Lung (tissue), 12 donors: ENCODE measurements around the gene ZXDC. TPM values are rescaled to one million over a fixed set of nuclear protein-coding genes. Genes with fewer than 3 reads are reported as not detected.

Source experiments
- ATAC-seq: fragments of 200-7000 bp; cut with Tn5 transposase; one replicate; pipeline ENCODE4 v1.9.1; 2020; ENCODE audit warnings: moderate number of reproducible peaks; ENCODE audit not compliant: insufficient read depth, low FRiP score
- DNase-seq, 3 donors: peaks; one replicate each; pipeline ENCODE4 v3.0.0-alpha.2; 2013 to 2017
- H3K27ac ChIP-seq, 2 donors: one replicate each; pipeline ENCODE4 v1.5.1; 2013; ENCODE audit warnings: mild to moderate bottlenecking in 2 of 2, moderate library complexity in 2 of 2, control low read depth in 1 of 2, inconsistent platforms in 1 of 2, low read depth in 1 of 2, low read length in 1 of 2
- H3K27me3 ChIP-seq, 3 donors: one replicate each; pipeline ENCODE4 v1.5.1; 2013; ENCODE audit warnings: low read length in 2 of 3; ENCODE audit not compliant: control insufficient read depth in 3 of 3, insufficient read depth in 3 of 3
- H3K36me3 ChIP-seq, 4 donors: one replicate each; pipeline ENCODE4 v1.5.1; 2013; ENCODE audit warnings: low read length in 4 of 4, mild to moderate bottlenecking in 1 of 4, moderate library complexity in 1 of 4; ENCODE audit not compliant: control insufficient read depth in 4 of 4, insufficient read depth in 4 of 4
- H3K4me1 ChIP-seq, 5 donors: one replicate each; pipeline ENCODE4 v1.5.1; 2013; ENCODE audit warnings: low read length in 5 of 5, mild to moderate bottlenecking in 2 of 5, moderate library complexity in 1 of 5; ENCODE audit not compliant: control insufficient read depth in 5 of 5, insufficient read depth in 5 of 5
- H3K4me3 ChIP-seq: one replicate; pipeline ENCODE4 v1.5.1; 2013; ENCODE audit warnings: mild to moderate bottlenecking, control low read depth, moderate library complexity
- H3K9ac ChIP-seq, 2 donors: one replicate each; pipeline ENCODE4 v1.5.1; 2013; ENCODE audit warnings: low read length in 2 of 2, control low read depth in 1 of 2; ENCODE audit not compliant: insufficient read depth in 1 of 2
- H3K9me3 ChIP-seq, 4 donors: one replicate each; pipeline ENCODE4 v1.5.1; 2013; ENCODE audit warnings: low read length in 3 of 4, mild to moderate bottlenecking in 1 of 4, moderate library complexity in 1 of 4; ENCODE audit not compliant: control insufficient read depth in 4 of 4, insufficient read depth in 3 of 4
- whole genome bisulfite sequencing, 2 donors: extraction: QIAGEN DNeasy Blood & Tissue Kit; methylation state at CpG; one replicate each; pipeline ENCODE4 v1.1.7; 2013; 5-methylcytosine and 5-hydroxymethylcytosine counted together
- polyA plus RNA-seq, 2 donors: library from polyadenylated mRNA; stranded (reverse); fragments of 200-250 nt; gene quantifications; one replicate each; pipeline ENCODE4 v1.2.1, GENCODE V29; 2013
- total RNA-seq, 2 donors: library from RNA; depleted of rRNA in 1 of 2; stranded (reverse); fragments of >200 nt in 1 of 2; gene quantifications; one replicate each; pipeline ENCODE4 v1.2.1, GENCODE V29; 2014 to 2021
- TF ChIP-seq, protein P1 (sequence below): IDR thresholded peaks from 2 replicates; pipeline ENCODE4 v1.5.1; 2012; ENCODE audit warnings: mild to moderate bottlenecking; ENCODE audit errors: control extremely low read depth, extremely low read depth
- donor health status: control.
- donor health status: control.
- donor health status: Bipolar disorder and iron deficiency.
- donor health status: healthy.
- donor health status: DM: yes; HTN: yes; CAD: no.

Gene ZXDC
- total and polyA plus RNA-seq, 4 donors: 12.9 to 49.5 (median 29.8) TPM

DNA sequence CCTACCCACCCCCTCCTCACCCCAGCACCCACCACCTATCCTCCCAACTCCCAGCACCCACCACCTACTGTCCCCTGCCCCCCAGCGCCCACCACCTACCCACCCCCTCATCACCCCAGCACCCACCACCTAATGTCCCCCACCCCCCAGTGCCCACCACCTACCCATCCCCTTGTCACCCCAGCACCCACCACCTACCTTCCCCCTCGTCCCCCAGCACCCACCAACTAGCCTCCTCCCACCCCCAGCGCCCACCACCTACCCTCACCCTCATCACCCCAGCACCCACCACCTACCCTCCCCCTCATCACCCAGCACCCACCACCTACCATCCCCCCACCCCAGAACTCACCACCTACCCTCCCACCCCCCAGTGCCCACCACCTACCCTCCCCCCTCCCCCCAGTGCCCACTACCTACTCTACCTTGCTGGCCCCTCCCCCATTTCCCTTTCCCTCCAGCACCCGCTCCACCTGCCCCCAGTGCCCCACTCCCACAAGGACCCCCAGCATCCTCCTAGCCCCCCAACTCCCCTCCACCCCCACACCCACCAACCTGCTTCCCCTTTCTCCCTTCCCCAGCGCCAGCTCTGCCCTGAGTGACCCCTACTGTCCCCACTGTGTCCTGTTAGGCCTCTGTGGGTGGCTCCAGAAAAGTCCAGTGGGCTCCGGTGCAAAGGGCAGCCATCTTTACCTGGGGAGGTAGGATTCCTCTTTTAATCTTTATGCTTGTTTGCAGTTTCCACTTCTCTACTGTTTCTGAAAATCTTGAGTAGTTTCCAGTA lies 40.7 kb upstream of the ZXDC start:
- Histone ChIP-seq H3K9me3 (no peaks in the 10 kb centered on the region), H3K36me3 (no peaks in the 10 kb centered on the region), H3K9ac (no peak overlapping the region), H3K4me1 (no peaks in the 10 kb centered on the region), H3K27ac (no peak overlapping the region), H3K27me3 (no peaks in the 10 kb centered on the region), H3K4me3 (no peak overlapping the region)
- TF ChIP-seq, protein P1, sequence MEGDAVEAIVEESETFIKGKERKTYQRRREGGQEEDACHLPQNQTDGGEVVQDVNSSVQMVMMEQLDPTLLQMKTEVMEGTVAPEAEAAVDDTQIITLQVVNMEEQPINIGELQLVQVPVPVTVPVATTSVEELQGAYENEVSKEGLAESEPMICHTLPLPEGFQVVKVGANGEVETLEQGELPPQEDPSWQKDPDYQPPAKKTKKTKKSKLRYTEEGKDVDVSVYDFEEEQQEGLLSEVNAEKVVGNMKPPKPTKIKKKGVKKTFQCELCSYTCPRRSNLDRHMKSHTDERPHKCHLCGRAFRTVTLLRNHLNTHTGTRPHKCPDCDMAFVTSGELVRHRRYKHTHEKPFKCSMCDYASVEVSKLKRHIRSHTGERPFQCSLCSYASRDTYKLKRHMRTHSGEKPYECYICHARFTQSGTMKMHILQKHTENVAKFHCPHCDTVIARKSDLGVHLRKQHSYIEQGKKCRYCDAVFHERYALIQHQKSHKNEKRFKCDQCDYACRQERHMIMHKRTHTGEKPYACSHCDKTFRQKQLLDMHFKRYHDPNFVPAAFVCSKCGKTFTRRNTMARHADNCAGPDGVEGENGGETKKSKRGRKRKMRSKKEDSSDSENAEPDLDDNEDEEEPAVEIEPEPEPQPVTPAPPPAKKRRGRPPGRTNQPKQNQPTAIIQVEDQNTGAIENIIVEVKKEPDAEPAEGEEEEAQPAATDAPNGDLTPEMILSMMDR: no peak
- ATAC-seq (no peak), DNase-seq (no peak)
- WGBS, 2 donors: 67 to 84% methylated on average over 6 of the region's 6 CpGs

DNA sequence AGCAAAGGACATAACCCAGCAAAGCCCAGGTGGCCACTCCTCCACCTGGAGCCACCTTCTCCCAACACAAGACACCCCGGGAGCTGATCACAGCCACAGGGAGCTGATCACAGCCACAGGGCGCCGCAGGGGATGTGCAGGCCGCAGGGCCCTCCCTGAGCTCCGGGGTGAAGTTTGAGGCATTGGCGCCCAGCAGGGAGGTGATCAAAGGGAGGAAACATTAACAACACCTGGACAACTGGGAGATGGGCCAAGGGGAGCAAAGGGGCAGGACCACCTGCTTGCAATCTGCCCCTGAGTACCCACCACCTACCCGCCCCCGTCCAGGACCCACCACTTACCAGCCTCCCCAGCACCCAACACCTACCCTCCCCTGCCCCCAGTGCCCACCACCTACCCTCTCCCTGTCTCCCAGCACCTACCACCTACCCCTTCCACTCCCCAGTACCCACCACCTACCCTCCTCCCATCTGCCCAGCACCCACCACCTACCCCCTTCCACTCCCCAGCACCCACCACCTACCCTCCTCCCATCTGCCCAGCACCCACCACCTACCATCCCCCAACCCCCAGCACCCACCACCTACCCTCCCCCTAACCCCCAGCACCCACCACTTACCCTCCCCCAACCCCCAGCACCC lies 39.5 kb upstream of the ZXDC start:
- ATAC-seq (no peak), DNase-seq (no peak)
- WGBS, 2 donors: 86 to 93% methylated on average over 8 of the region's 8 CpGs

DNA sequence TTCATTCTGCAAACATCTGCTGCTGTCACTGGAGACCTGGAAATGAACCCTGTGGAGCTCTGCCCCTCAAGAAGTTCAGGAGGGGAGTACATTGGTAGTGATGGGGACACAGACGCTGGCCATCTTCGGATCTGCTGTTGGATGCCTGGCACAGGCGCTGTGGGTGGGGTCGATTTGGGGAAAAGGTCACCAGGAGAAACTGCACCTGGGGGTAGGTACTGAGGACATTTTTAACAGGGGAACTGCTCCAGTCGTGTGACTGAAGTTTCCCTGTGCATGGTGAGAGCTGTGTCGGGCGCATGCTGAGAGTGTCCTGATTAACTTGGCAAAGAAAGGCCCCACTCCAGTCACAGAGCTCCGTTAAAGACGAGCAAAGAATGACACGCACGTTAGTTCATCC lies 38.5 kb upstream of the ZXDC start:
- no peak for DNase-seq
- no peak overlapping the region for H3K27ac ChIP-seq
- TF ChIP-seq, protein P1: no peak
- H3K4me1 ChIP-seq: peaks cover 0 to 11% (median 0%) of the 10 kb centered on the region in 5 donors
- WGBS, 2 donors: 88 to 94% methylated on average over 11 of the region's 11 CpGs
- H3K9me3 ChIP-seq: no peaks in the 10 kb centered on the region
- H3K9ac ChIP-seq: no peak overlapping the region
- no peak overlapping the region for H3K4me3 ChIP-seq
- ATAC-seq: no peak
- no peaks in the 10 kb centered on the region for H3K36me3 ChIP-seq
- no peaks in the 10 kb centered on the region for H3K27me3 ChIP-seq

More for the DNA sequence above, 39.5 kb upstream of the ZXDC start:
- H3K4me3 ChIP-seq: no peak overlapping the region
- H3K27ac ChIP-seq: no peak overlapping the region
- H3K9me3 ChIP-seq: no peaks in the 10 kb centered on the region
- peaks cover 0 to 6% (median 0%) of the 10 kb centered on the region in 5 donors for H3K4me1 ChIP-seq
- H3K36me3 ChIP-seq: no peaks in the 10 kb centered on the region
- TF ChIP-seq, protein P1: no peak
- H3K9ac ChIP-seq: no peak overlapping the region
- H3K27me3 ChIP-seq: no peaks in the 10 kb centered on the region
